ENCODE results near the gene MSRB1. TPM values are rescaled to one million over a fixed set of nuclear protein-coding genes. Genes with fewer than 3 reads are reported as not detected.

Gene MSRB1
- total and polyA plus RNA-seq, 9 of the 15 experiments (the other 6 are each of a cell fraction or from before 2014, with no cell fraction given), result 5.4 to 33.7 (median 25.7) TPM

DNA sequence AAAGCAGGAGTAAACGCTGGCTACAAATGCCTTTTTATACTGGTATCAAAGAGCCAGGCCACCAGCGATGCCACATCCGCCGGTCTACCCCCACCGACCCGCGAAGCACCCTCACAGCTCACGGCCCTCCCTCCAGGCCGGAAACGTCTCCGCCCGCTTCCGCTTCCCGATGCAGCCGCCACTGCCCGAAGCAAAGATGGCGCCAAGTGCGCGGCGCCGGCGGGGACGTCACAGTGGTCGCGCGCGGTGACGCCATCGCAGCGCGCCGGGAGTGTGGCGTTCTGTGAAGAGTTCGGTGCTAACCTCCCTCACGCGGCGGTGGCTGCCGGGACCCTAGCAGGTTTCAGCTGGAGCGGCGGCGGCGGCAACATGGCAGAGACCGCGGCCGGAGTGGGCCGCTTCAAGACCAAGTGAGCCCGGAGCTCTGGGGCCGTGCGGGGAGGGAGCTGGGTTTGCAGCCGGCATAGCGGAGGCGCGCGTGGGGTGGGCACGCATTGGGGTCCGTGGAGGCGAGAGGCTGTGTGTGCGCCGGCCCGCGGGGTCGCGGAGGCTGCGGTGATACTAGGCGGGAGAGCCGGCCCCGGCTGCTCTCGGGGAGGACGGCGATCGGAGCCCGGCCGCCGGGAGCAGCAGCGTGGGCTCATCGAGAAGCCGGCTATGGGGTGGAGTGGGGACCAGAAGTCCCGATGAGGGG is 28.9 kb upstream of the MSRB1 start, which contains the start of gene TBL3 (continued):
- no peak for TF ChIP-seq XRCC3 (IDR thresholded peaks at IDR 0.05)
- TF ChIP-seq HNRNPL (IDR thresholded peaks at IDR 0.05; ENCODE audit: low read depth, low read length), result peak; percentile 34; the same call in 1 of the 2 replicates
- TF ChIP-seq SNRNP70 (optimal IDR thresholded peaks at IDR 0.05; ENCODE audit: low read depth, low read length), result no peak
- peak; percentile 43; the same call in 1 of the 2 replicates for TF ChIP-seq ZNF384 (IDR thresholded peaks at IDR 0.05; ENCODE audit: low read depth, low read length)
- TF ChIP-seq TFAM (CRISPR knock-in tag; conservative IDR thresholded peaks at IDR 0.05), result no peak
- 0 out of 2 replicates have a peak, but pooled peaks have one; percentile 52 for TF ChIP-seq NR4A1 (CRISPR knock-in tag; IDR thresholded peaks at IDR 0.05)
- no peak for TF ChIP-seq NR4A1 (tag; IDR thresholded peaks at IDR 0.05)
- TF ChIP-seq TAF1 (IDR thresholded peaks at IDR 0.05; ENCODE audit: control insufficient read depth, extremely low read depth, insufficient read depth, low read length, severe bottlenecking), result peak; percentile 90
- no peak for TF ChIP-seq NR2F6 (CRISPR knock-in tag; IDR thresholded peaks at IDR 0.05)
- TF ChIP-seq ZNF445 (CRISPR knock-in tag; IDR thresholded peaks at IDR 0.05; ENCODE audit: low read depth), result no peak
- TF ChIP-seq CHD4 (IDR thresholded peaks at IDR 0.05; ENCODE audit: insufficient read depth, insufficient replicate concordance, low read depth, low read length, poor library complexity, severe bottlenecking), result no peak
- no peak for TF ChIP-seq ZNF253 (CRISPR knock-in tag; conservative IDR thresholded peaks at IDR 0.05)
- TF ChIP-seq ZNF695 (CRISPR knock-in tag; IDR thresholded peaks at IDR 0.05), result no peak
- TF ChIP-seq KLF13 (tag; IDR thresholded peaks at IDR 0.05; ENCODE audit: borderline replicate concordance, low read depth), result no peak
- TF ChIP-seq KDM4B (IDR thresholded peaks at IDR 0.05; ENCODE audit: borderline replicate concordance in 2 of 2, low read depth in 1 of 2), result peak in 1 of 2 experiments; percentile 94; a peak in 2 of 4 replicates
- TF ChIP-seq MAFK (IDR thresholded peaks at IDR 0.05; ENCODE audit: low read length), result no peak
- TF ChIP-seq DPF2 (IDR thresholded peaks at IDR 0.05), result no peak
- TF ChIP-seq, protein P1, sequence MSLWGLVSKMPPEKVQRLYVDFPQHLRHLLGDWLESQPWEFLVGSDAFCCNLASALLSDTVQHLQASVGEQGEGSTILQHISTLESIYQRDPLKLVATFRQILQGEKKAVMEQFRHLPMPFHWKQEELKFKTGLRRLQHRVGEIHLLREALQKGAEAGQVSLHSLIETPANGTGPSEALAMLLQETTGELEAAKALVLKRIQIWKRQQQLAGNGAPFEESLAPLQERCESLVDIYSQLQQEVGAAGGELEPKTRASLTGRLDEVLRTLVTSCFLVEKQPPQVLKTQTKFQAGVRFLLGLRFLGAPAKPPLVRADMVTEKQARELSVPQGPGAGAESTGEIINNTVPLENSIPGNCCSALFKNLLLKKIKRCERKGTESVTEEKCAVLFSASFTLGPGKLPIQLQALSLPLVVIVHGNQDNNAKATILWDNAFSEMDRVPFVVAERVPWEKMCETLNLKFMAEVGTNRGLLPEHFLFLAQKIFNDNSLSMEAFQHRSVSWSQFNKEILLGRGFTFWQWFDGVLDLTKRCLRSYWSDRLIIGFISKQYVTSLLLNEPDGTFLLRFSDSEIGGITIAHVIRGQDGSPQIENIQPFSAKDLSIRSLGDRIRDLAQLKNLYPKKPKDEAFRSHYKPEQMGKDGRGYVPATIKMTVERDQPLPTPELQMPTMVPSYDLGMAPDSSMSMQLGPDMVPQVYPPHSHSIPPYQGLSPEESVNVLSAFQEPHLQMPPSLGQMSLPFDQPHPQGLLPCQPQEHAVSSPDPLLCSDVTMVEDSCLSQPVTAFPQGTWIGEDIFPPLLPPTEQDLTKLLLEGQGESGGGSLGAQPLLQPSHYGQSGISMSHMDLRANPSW (CRISPR knock-in tag; IDR thresholded peaks at IDR 0.05), result no peak; the same call in 1 of the 2 replicates
- TF ChIP-seq, protein P2, sequence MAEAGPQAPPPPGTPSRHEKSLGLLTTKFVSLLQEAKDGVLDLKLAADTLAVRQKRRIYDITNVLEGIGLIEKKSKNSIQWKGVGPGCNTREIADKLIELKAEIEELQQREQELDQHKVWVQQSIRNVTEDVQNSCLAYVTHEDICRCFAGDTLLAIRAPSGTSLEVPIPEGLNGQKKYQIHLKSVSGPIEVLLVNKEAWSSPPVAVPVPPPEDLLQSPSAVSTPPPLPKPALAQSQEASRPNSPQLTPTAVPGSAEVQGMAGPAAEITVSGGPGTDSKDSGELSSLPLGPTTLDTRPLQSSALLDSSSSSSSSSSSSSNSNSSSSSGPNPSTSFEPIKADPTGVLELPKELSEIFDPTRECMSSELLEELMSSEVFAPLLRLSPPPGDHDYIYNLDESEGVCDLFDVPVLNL (CRISPR knock-in tag; IDR thresholded peaks at IDR 0.05; ENCODE audit: low read depth), result peak; percentile 84; the same call in 1 of the 2 replicates
- TF ChIP-seq MTF1 (CRISPR knock-in tag; IDR thresholded peaks at IDR 0.05; ENCODE audit: borderline replicate concordance), result no peak
- TF ChIP-seq DACH1 (IDR thresholded peaks at IDR 0.05; ENCODE audit: partially characterized antibody), result peak; percentile 75
- TF ChIP-seq NR2C1 (IDR thresholded peaks at IDR 0.05), result peak; percentile 86
- TF ChIP-seq NR2C1 (tag; IDR thresholded peaks at IDR 0.05), result peak; percentile 89
- peak; percentile 93 to 94 for TF ChIP-seq SIX5 (IDR thresholded peaks at IDR 0.05; ENCODE audit: borderline replicate concordance in 1 of 2, insufficient read depth in 1 of 2, low read depth in 1 of 2, low read length in 2 of 2)
